K562 (cell line): Measurements from ENCODE around the gene ALG14. TPM values are rescaled to one million over a fixed set of nuclear protein-coding genes. Genes with fewer than 3 reads are reported as not detected.

Experiments
- ATAC-seq: fragments of 200-7000 bp; cut with Tn5 transposase; 3 replicates; pipeline ENCODE4 v1.9.1; 2020; ENCODE audit warnings: moderate library complexity
- BruUV-seq: library from RNA; stranded (reverse); fragments of 400-500 nt; replicated peaks from 2 replicates; lab custom pipeline; 2021; lab: Mats Ljungman, UMichigan
- CTCF ChIA-PET: fragments of 300-600 bp; formaldehyde crosslinking; extraction: SDS; loops from one replicate; lab custom pipeline; 2021; ENCODE audit warnings: low intra/inter-chr PET ratio; lab: Yijun Ruan, JAX
- POLR2A ChIA-PET: fragments of 300-600, 350-650 bp; sonication (Branson Sonifier 250); formaldehyde crosslinking; extraction: SDS; loops from one replicate; lab custom pipeline; 2021; ENCODE audit warnings: antibody characterized with exemption, inconsistent platforms; lab: Yijun Ruan, JAX
- DNase-seq, 4 experiments: peaks; one replicate each; pipeline versions ENCODE4 v3.0.0 to v3.0.0-alpha.2; 2011 to 2018; ENCODE audit warnings: low spot score in 3 of 4, mixed read lengths in 3 of 4; ENCODE audit errors: extremely low read depth in 1 of 4
- FAIRE-seq: peaks from 2 replicates; lab custom pipeline; 2011; peaks lifted over from hg19 to GRCh38; lab: Jason Lieb, UNC
- H2AFZ ChIP-seq: 2 replicates; pipeline ENCODE4 v1.6.0; 2011; ENCODE audit warnings: low read depth, low read length, control low read depth, inconsistent platforms
- H3K27ac ChIP-seq: fragments of 200-600 bp; 3 replicates; pipeline ENCODE4 v1.8.0; 2011; ENCODE audit warnings: low read depth, mild to moderate bottlenecking, control low read depth, inconsistent platforms, low read length, moderate library complexity, mixed read lengths; ENCODE audit errors: extremely low read depth
- H3K27me3 ChIP-seq, 2 experiments: fragments of 300-600 bp in 1 of 2; 2 replicates in 1 of 2; 3 replicates in 1 of 2; pipeline versions ENCODE4 v1.6.0 to v1.8.0; 2011; ENCODE audit warnings: inconsistent platforms in 2 of 2, low read length in 2 of 2, mild to moderate bottlenecking in 1 of 2, mixed read lengths in 1 of 2, moderate library complexity in 1 of 2; ENCODE audit not compliant: control insufficient read depth in 2 of 2, insufficient read depth in 2 of 2
- H3K36me3 ChIP-seq: fragments of 300-600 bp; 3 replicates; pipeline ENCODE4 v1.8.0; 2011; ENCODE audit warnings: mild to moderate bottlenecking, low read length, inconsistent platforms; ENCODE audit not compliant: control insufficient read depth, insufficient read depth
- H3K4me1 ChIP-seq, 2 experiments: fragments of 200-600 bp in 1 of 2; replicated peaks in 1 of 2; 2 replicates in 1 of 2; 3 replicates in 1 of 2; pipeline versions ENCODE4 v1.5.1 to v1.8.0; 2011; ENCODE audit warnings: inconsistent platforms in 2 of 2, low read length in 2 of 2, mild to moderate bottlenecking in 1 of 2, mixed read lengths in 1 of 2, moderate library complexity in 1 of 2; ENCODE audit not compliant: control insufficient read depth in 2 of 2, insufficient read depth in 2 of 2
- H3K4me2 ChIP-seq: 2 replicates; pipeline ENCODE4 v1.6.1; 2011; ENCODE audit warnings: low read length, control low read depth, inconsistent platforms, mixed read lengths; ENCODE audit not compliant: insufficient read depth
- H3K4me3 ChIP-seq: fragments of 200-600 bp; sonication (generic), shearing (Covaris generic); 2 replicates; pipeline ENCODE4 v1.5.1; 2016; ENCODE audit warnings: control low read depth, inconsistent platforms
- H3K79me2 ChIP-seq: fragments of 200-600 bp; 3 replicates; pipeline ENCODE4 v1.8.0; 2011; ENCODE audit warnings: low read length, inconsistent platforms; ENCODE audit not compliant: control insufficient read depth, insufficient read depth
- H3K9ac ChIP-seq, 2 experiments: 2 replicates each; pipeline versions ENCODE4 v1.6.0 to v1.6.1; 2011; ENCODE audit warnings: low read depth in 2 of 2, low read length in 2 of 2, control low read depth in 1 of 2, inconsistent platforms in 1 of 2, mild to moderate bottlenecking in 1 of 2, mixed read lengths in 1 of 2; ENCODE audit not compliant: insufficient read depth in 1 of 2
- H3K9me1 ChIP-seq: one replicate; pipeline ENCODE4 v1.6.0; 2011; ENCODE audit warnings: inconsistent platforms, mild to moderate bottlenecking, low read length, moderate library complexity; ENCODE audit not compliant: control insufficient read depth, insufficient read depth
- H3K9me3 ChIP-seq: replicated peaks from 2 replicates; pipeline ENCODE4 v1.5.1; 2011; ENCODE audit warnings: low read depth, low read length, inconsistent platforms; ENCODE audit not compliant: control insufficient read depth, insufficient read depth
- H4K20me1 ChIP-seq: replicated peaks from 2 replicates; pipeline ENCODE4 v1.6.1; 2011; ENCODE audit warnings: low read length, inconsistent platforms, mixed read lengths; ENCODE audit not compliant: control insufficient read depth, insufficient read depth
- BHLHE40 ChIP-seq: IDR thresholded peaks from 2 replicates; pipeline ENCODE4 v1.6.1; 2011; ENCODE audit warnings: low read length, improper control_type of control experiment
- NFXL1 ChIP-seq: fragments of 450-650 bp; formaldehyde crosslinking; IDR thresholded peaks from 2 replicates; pipeline ENCODE4 v1.4.0; 2021; ENCODE audit warnings: mild to moderate bottlenecking
- SPI1 ChIP-seq: IDR thresholded peaks from 2 replicates; pipeline ENCODE4 v1.6.1; 2011; ENCODE audit warnings: low read depth, low read length, control low read depth, borderline replicate concordance
- ZNF668 ChIP-seq: fragments of 250-450 bp; sonication (Bioruptor Pico); IDR thresholded peaks from 2 replicates; pipeline ENCODE4 v1.8.0; 2022; ENCODE audit warnings: mild to moderate bottlenecking, inconsistent platforms
- WGBS: fragments of 100-300 bp; shearing (Covaris generic); methylation state at CpG from one replicate; pipeline ENCODE4 v1.1.6; 2016; ENCODE audit warnings: low coverage, mixed read lengths; ENCODE audit not compliant: insufficient coverage; ENCODE audit errors: missing lambda C conversion rate; 5-methylcytosine and 5-hydroxymethylcytosine counted together
- in situ Hi-C: fragments of 300-500 bp; cut with MboI; formaldehyde crosslinking; loops from 4 replicates; pipeline ENCODE4 v1.15.0; 2018; ENCODE audit warnings: inconsistent platforms, mixed read lengths
- intact Hi-C: fragments of 100-400 bp; cut with micrococcal nuclease; formaldehyde crosslinking; loops from 2 replicates; pipeline ENCODE4 v1.14.2; 2022
- polyA plus RNA-seq, 8 experiments: library from polyadenylated mRNA; depleted of rRNA in 4 of 8; stranded (reverse) in 5 of 8; unstranded in 3 of 8; fragments of >200 nt; fragmentation: Nextera tagmentation in 2 of 8; fragmentation: Illumina TruSeq in 1 of 8; extraction: Ambion mirVana in 2 of 8; extraction: Trizol in 1 of 8; gene quantifications; 2 replicates each; pipeline versions ENCODE4 v1.2.1 to v1.2.3, GENCODE V29; 2011 to 2014; ENCODE audit warnings: inconsistent platforms in 1 of 8, missing spikeins in 1 of 8
- total RNA-seq, 7 experiments: library from RNA; depleted of rRNA in 6 of 7; stranded (reverse); fragments of >200 nt in 6 of 7; fragmentation: Illumina TruSeq in 2 of 7; extraction: Trizol in 2 of 7; gene quantifications; 2 replicates each; pipeline versions ENCODE4 v1.2.1 to v1.2.3, GENCODE V29; 2011 to 2021; ENCODE audit warnings: low replicate concordance in 1 of 7

The ALG14 gene
- total and polyA plus RNA-seq, 9 of the 15 experiments (the other 6 are each of a cell fraction or from before 2014, with no cell fraction given) = 2.8 to 16.2 (median 4.9) TPM

GRCh38 chr1:95068956-95069709, 3.6 kb downstream of the ALG14 start:
- Histone ChIP-seq H4K20me1 (no peaks in the 10 kb centered on the region), H2AFZ (no peak overlapping the region; the same call in 1 of the 2 replicates), H3K36me3 (no peaks in the 10 kb centered on the region; the same call in 2 of the 3 replicates), H3K4me1 (peaks cover 4 to 12% of the 10 kb centered on the region in 2 experiments; a peak in 3 of 5 replicates), H3K79me2 (no peaks in the 10 kb centered on the region; the same call in 2 of the 3 replicates), H3K9me1 (no peaks in the 10 kb centered on the region), H3K9me3 (no peaks in the 10 kb centered on the region), H3K9ac (no peak overlapping the region), H3K4me2 (no peak overlapping the region), H3K4me3 (no peak overlapping the region), H3K27me3 (no peaks in the 10 kb centered on the region), H3K27ac (no peak overlapping the region)
- no peak for FAIRE-seq
- 31% methylated on average over 6 of the region's 6 CpGs for WGBS
- intact Hi-C loops = no loop called here
- ChIA-PET CTCF (no interaction called here), POLR2A (no interaction called here)
- in situ Hi-C loops = no loop called here
- no peak for ATAC-seq
- BruUV-seq = no TSS peak
- no peak for DNase-seq
- TF ChIP-seq ZNF668 = no peak
- peak; percentile 61; the same call in 1 of the 2 replicates for TF ChIP-seq BHLHE40
- TF ChIP-seq, all 486 proteins: peak for 1

GRCh38 chr1:95067568-95067967, 5.2 kb downstream of the ALG14 start:
- no peak overlapping the region for H3K4me3 ChIP-seq
- BruUV-seq = no TSS peak
- FAIRE-seq (peak; percentile 29), DNase-seq (no peak), ATAC-seq (no peak)
- no peaks in the 10 kb centered on the region for H3K27me3 ChIP-seq
- H3K4me2 ChIP-seq = no peak overlapping the region
- H4K20me1 ChIP-seq = no peaks in the 10 kb centered on the region
- no peaks in the 10 kb centered on the region; the same call in 2 of the 3 replicates for H3K36me3 ChIP-seq
- H3K79me2 ChIP-seq = no peaks in the 10 kb centered on the region; the same call in 2 of the 3 replicates
- H3K9me3 ChIP-seq = no peaks in the 10 kb centered on the region
- H3K27ac ChIP-seq = no peak overlapping the region
- ChIA-PET CTCF (no interaction called here), POLR2A (interaction anchor here (0.8 kb wide), 1 partner anchor 10 kb away, joined by 3 read pairs; no protein-coding TSS in a partner anchor)
- H3K9me1 ChIP-seq = no peaks in the 10 kb centered on the region
- H3K4me1 ChIP-seq = peaks cover 4 to 6% of the 10 kb centered on the region in 2 experiments; a peak in 3 of 5 replicates
- intact Hi-C loops = no loop called here
- WGBS = 66% methylated on average over 5 of the region's 5 CpGs
- no peak overlapping the region for H3K9ac ChIP-seq
- TF ChIP-seq SPI1 (0 out of 2 replicates have a peak, but pooled peaks have one; percentile 13), NFXL1 (CRISPR knock-in tag) (no peak)
- H2AFZ ChIP-seq = no peak overlapping the region
- in situ Hi-C loops = no loop called here
